Ascending aorta (tissue), 2 donors: ENCODE results near the gene VSNL1. TPM values are rescaled to one million over a fixed set of nuclear protein-coding genes. Genes with fewer than 3 reads are reported as not detected.

Experiments
- DNase-seq, 2 donors: peaks; one replicate each; pipeline ENCODE4 v3.0.0-alpha.2; 2019; ENCODE audit warnings: low spot score in 2 of 2
- H3K27ac ChIP-seq, 2 donors: fragments of 200-600 bp; sonication (generic); one replicate each; pipeline ENCODE4 v1.5.1; 2016 to 2017; ENCODE audit warnings: mild to moderate bottlenecking in 1 of 2
- H3K27me3 ChIP-seq: fragments of 200-600 bp; sonication (generic); one replicate; pipeline ENCODE4 v1.5.1; 2017
- H3K36me3 ChIP-seq, 2 donors: fragments of 200-600 bp; sonication (generic); one replicate each; pipeline ENCODE4 v1.5.1; 2016
- H3K4me1 ChIP-seq, 2 donors: fragments of 200-600 bp; sonication (generic); one replicate each; pipeline ENCODE4 v1.5.1; 2016 to 2017; ENCODE audit warnings: mild to moderate bottlenecking in 1 of 2
- H3K4me3 ChIP-seq, 2 donors: fragments of 200-600 bp; sonication (generic); one replicate each; pipeline ENCODE4 v1.5.1; 2016 to 2017; ENCODE audit warnings: mild to moderate bottlenecking in 1 of 2
- H3K9me3 ChIP-seq, 2 donors: fragments of 200-600 bp; sonication (generic); one replicate each; pipeline ENCODE4 v1.5.1; 2016
- intact Hi-C: fragments of 100-400 bp; cut with DNase I; formaldehyde crosslinking; loops from one replicate; pipeline ENCODE4 v1.15.1; 2023
- total RNA-seq: library from RNA; depleted of rRNA; stranded (reverse); fragments of >200 nt; gene quantifications from one replicate; pipeline ENCODE4 v1.1.0, GENCODE V29; 2016
- TF ChIP-seq, protein P1 (sequence below), 3 experiments: fragments of 200-600 bp in 2 of 3; fragments of 450-650 bp in 1 of 3; sonication (generic) in 2 of 3; IDR thresholded peaks; one replicate each; pipeline ENCODE4 v1.5.1; 2016 to 2019; ENCODE audit warnings: antibody characterized with exemption in 3 of 3, mild to moderate bottlenecking in 1 of 3, moderate library complexity in 1 of 3

VSNL1 gene
- total RNA-seq, 1 donor from 2014 or later = not detected

DNA sequence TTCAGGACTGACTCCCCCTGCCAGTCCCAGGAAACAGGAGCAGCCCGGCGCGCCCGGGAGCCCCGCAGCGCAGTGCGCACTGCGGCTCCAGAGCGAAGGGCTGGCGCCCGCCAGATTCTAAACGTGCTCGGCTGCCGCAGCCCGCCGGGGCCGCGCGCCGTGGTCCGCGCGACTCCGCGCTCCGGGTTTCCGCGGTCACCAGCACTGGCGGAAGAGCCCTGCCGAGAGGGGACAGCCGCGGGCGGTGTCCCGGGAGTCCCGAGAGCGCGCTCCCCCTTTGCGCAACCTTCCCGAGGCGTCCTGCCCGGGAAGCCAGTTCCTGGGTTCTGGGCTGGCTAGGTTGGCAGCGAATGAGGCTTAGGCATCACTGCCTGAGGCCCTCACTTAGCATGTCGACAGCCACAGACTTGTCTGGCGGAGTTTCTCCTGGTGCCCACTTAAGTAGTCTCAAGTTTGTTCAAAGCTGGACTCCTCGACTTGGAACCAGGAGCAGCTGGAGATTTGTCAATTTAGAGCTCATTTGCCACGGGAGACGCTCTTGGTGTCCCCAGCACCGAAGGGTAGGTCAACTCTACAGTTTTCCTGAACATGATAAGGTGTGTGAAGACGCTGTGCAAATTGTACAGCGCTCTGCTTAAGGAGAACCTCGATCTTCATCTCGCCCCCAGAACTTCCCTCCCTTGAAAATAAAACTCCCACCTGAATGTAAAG lies 1.5 kb upstream of the VSNL1 start:
- intact Hi-C loops = no loop called here
- Histone ChIP-seq H3K36me3 (no peaks in the 10 kb centered on the region), H3K4me3 (peak overlapping the region; percentile 36 to 75), H3K9me3 (no peaks in the 10 kb centered on the region), H3K27ac (peak overlapping the region in 1 of 2 donors; percentile 34), H3K4me1 (no peaks in the 10 kb centered on the region), H3K27me3 (no peaks in the 10 kb centered on the region)
- TF ChIP-seq, protein P1, sequence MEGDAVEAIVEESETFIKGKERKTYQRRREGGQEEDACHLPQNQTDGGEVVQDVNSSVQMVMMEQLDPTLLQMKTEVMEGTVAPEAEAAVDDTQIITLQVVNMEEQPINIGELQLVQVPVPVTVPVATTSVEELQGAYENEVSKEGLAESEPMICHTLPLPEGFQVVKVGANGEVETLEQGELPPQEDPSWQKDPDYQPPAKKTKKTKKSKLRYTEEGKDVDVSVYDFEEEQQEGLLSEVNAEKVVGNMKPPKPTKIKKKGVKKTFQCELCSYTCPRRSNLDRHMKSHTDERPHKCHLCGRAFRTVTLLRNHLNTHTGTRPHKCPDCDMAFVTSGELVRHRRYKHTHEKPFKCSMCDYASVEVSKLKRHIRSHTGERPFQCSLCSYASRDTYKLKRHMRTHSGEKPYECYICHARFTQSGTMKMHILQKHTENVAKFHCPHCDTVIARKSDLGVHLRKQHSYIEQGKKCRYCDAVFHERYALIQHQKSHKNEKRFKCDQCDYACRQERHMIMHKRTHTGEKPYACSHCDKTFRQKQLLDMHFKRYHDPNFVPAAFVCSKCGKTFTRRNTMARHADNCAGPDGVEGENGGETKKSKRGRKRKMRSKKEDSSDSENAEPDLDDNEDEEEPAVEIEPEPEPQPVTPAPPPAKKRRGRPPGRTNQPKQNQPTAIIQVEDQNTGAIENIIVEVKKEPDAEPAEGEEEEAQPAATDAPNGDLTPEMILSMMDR (IDR thresholded peaks at IDR 0.05) = no peak
- peak in 1 of 2 donors; percentile 79 for DNase-seq

DNA sequence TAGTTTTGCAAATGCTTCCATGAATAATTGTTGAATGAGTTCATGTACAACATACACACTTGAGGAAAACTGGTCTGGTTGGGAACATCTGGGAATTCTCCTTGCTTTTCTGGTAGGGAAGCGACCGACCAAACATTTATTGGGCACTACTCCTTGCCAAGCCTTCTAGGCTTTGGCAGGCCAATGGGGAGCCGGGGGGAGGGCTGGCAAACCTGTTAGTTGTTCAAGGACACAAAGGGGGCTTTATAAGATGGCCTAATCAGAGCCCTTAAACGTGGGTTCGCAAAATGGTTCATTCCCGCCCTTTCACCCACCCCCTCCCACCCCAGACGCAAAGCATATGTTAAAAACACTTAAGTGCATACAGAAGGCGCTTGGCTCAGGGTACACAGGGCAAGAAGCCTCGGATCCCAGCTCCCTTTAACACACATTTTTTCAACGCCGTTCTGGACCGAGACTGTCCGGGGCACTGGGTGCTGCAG lies 844 bp upstream of the VSNL1 start:
- DNase-seq = no peak
- no peak overlapping the region for H3K27ac ChIP-seq
- TF ChIP-seq, protein P1 (IDR thresholded peaks at IDR 0.05) = no peak

GRCh38 chr2:17540813-17541530 lies 476 bp downstream of the VSNL1 start:
- intact Hi-C loops = no loop called here
- Histone ChIP-seq H3K4me1 (no peaks in the 10 kb centered on the region), H3K27ac (no peak overlapping the region), H3K27me3 (no peaks in the 10 kb centered on the region), H3K9me3 (no peaks in the 10 kb centered on the region), H3K36me3 (no peaks in the 10 kb centered on the region), H3K4me3 (peak overlapping the region; percentile 51 to 75)
- DNase-seq = no peak
- TF ChIP-seq, protein P1 (IDR thresholded peaks at IDR 0.05) = no peak

More for the DNA sequence above, 844 bp upstream of the VSNL1 start:
- intact Hi-C loops = no loop called here
- Histone ChIP-seq H3K4me3 (peak overlapping the region; percentile 51 to 75), H3K36me3 (no peaks in the 10 kb centered on the region), H3K4me1 (no peaks in the 10 kb centered on the region), H3K27me3 (no peaks in the 10 kb centered on the region), H3K9me3 (no peaks in the 10 kb centered on the region)

- Histone ChIP-seq H3K9me3 (no peaks in the 10 kb centered on the region), H3K4me3 (peak overlapping the region; percentile 51 to 75), H3K27me3 (no peaks in the 10 kb centered on the region), H3K36me3 (no peaks in the 10 kb centered on the region), H3K27ac (no peak overlapping the region), H3K4me1 (no peaks in the 10 kb centered on the region)
- intact Hi-C loops = no loop called here
- TF ChIP-seq, protein P1 (IDR thresholded peaks at IDR 0.05) = no peak
- DNase-seq = no peak
Observed at GRCh38 chr2:17541531-17541950, 1.0 kb downstream of the VSNL1 start.

DNA sequence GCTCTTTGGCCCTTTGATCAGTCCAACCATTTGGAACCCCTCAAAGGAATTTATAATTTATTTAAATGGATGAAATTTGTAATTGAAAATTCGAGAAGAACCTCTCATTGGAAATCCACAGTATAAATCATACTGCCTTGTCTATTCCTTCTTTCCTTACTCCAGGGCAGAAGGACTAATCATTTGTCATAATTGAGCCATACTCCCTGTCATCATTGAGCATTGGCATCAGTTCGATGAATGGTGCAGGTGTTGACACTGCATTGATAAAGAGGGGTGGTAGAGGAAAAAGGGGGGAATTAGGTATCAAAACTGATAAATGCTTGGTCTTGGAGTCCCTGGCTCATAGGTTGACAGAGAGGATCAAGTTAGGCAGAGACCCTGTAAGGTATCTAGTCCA lies 2.0 kb downstream of the VSNL1 start:
- Histone ChIP-seq H3K4me1 (no peaks in the 10 kb centered on the region), H3K9me3 (no peaks in the 10 kb centered on the region), H3K27me3 (no peaks in the 10 kb centered on the region), H3K27ac (no peak overlapping the region), H3K4me3 (no peak overlapping the region), H3K36me3 (no peaks in the 10 kb centered on the region)
- DNase-seq = no peak
- TF ChIP-seq, protein P1 (IDR thresholded peaks at IDR 0.05) = no peak
- intact Hi-C loops = no loop called here
